Body of pancreas (tissue), 4 donors: ENCODE measurements around the gene CD44.

ENCODE experiments used
- POLR2A ChIP-seq, 3 donors: fragments of 450-650 bp; IDR thresholded peaks; one replicate each; pipeline ENCODE4 v1.6.1; 2016; ENCODE audit warnings: antibody characterized with exemption in 3 of 3, mild to moderate bottlenecking in 2 of 3
- TF ChIP-seq, protein P1 (sequence below), 7 experiments: fragments of 450-650 bp in 4 of 7; fragments of 200-600 bp in 3 of 7; sonication (generic) in 3 of 7; IDR thresholded peaks; one replicate each; pipeline ENCODE4 v1.5.1; 2016 to 2019; ENCODE audit warnings: antibody characterized with exemption in 7 of 7

GRCh38 chr11:35214226-35214770 is 75.3 kb downstream of the CD44 start:
- TF ChIP-seq, protein P1, sequence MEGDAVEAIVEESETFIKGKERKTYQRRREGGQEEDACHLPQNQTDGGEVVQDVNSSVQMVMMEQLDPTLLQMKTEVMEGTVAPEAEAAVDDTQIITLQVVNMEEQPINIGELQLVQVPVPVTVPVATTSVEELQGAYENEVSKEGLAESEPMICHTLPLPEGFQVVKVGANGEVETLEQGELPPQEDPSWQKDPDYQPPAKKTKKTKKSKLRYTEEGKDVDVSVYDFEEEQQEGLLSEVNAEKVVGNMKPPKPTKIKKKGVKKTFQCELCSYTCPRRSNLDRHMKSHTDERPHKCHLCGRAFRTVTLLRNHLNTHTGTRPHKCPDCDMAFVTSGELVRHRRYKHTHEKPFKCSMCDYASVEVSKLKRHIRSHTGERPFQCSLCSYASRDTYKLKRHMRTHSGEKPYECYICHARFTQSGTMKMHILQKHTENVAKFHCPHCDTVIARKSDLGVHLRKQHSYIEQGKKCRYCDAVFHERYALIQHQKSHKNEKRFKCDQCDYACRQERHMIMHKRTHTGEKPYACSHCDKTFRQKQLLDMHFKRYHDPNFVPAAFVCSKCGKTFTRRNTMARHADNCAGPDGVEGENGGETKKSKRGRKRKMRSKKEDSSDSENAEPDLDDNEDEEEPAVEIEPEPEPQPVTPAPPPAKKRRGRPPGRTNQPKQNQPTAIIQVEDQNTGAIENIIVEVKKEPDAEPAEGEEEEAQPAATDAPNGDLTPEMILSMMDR (IDR thresholded peaks at IDR 0.05), result no peak
- no peak for TF ChIP-seq POLR2A (IDR thresholded peaks at IDR 0.05)
